ENCODE measurements around the gene CCDC180.

The CCDC180 gene

GRCh38 chr9:97307500-97308163 is at the start of gene CCDC180:
CCDC180 (plus strand) TSS chr9:97307659; CDS start chr9:97308064, 405 bp downstream.
- TF ChIP-seq GATA1 (IDR thresholded peaks at IDR 0.05; ENCODE audit: low read depth, low read length) (no peak), POLR2A (IDR thresholded peaks at IDR 0.05; ENCODE audit: low read length) (no peak)
- no peak for DNase-seq

- DNase-seq, result peak in 1 of 2 experiments; percentile 39
Measured at GRCh38 chr9:97259834-97260514, 47.5 kb upstream of the CCDC180 start.

GRCh38 chr9:97271292-97271691 is 36.2 kb upstream of the CCDC180 start:
- TF ChIP-seq POLR2A (IDR thresholded peaks at IDR 0.05; ENCODE audit: low read length) (no peak), GATA1 (IDR thresholded peaks at IDR 0.05; ENCODE audit: low read depth, low read length) (no peak)
- DNase-seq, result no peak

- TF ChIP-seq POLR2A (IDR thresholded peaks at IDR 0.05; ENCODE audit: low read length), result no peak
- no peak for TF ChIP-seq GATA1 (IDR thresholded peaks at IDR 0.05; ENCODE audit: low read depth, low read length)
- DNase-seq, result no peak
Measured at GRCh38 chr9:97272072-97272471, 35.4 kb upstream of the CCDC180 start.

- DNase-seq, result no peak
- TF ChIP-seq GATA1 (IDR thresholded peaks at IDR 0.05; ENCODE audit: low read depth, low read length) (no peak), POLR2A (IDR thresholded peaks at IDR 0.05; ENCODE audit: low read length) (no peak)
Measured at GRCh38 chr9:97276310-97276852, 31.1 kb upstream of the CCDC180 start.

GRCh38 chr9:97277953-97278352 is 29.5 kb upstream of the CCDC180 start:
- no peak for DNase-seq
- no peak for TF ChIP-seq POLR2A (IDR thresholded peaks at IDR 0.05; ENCODE audit: low read length)
- TF ChIP-seq GATA1 (IDR thresholded peaks at IDR 0.05; ENCODE audit: low read depth, low read length), result no peak

- DNase-seq, result peak; percentile 72 to 93
- TF ChIP-seq GATA1 (IDR thresholded peaks at IDR 0.05; ENCODE audit: low read depth, low read length), result no peak
- no peak for TF ChIP-seq POLR2A (IDR thresholded peaks at IDR 0.05; ENCODE audit: low read length)
Measured at GRCh38 chr9:97280755-97281330, 26.6 kb upstream of the CCDC180 start.

- no peak for DNase-seq
- TF ChIP-seq GATA1 (IDR thresholded peaks at IDR 0.05; ENCODE audit: low read depth, low read length) (no peak), POLR2A (IDR thresholded peaks at IDR 0.05; ENCODE audit: low read length) (no peak)
Measured at GRCh38 chr9:97283768-97284167, 23.7 kb upstream of the CCDC180 start.

- DNase-seq, result no peak
- no peak for TF ChIP-seq POLR2A (IDR thresholded peaks at IDR 0.05; ENCODE audit: low read length)
- TF ChIP-seq GATA1 (IDR thresholded peaks at IDR 0.05; ENCODE audit: low read depth, low read length), result no peak
Measured at GRCh38 chr9:97284798-97285197, 22.7 kb upstream of the CCDC180 start.

GRCh38 chr9:97292200-97292599 is 15.3 kb upstream of the CCDC180 start:
- no peak for DNase-seq
- TF ChIP-seq GATA1 (IDR thresholded peaks at IDR 0.05; ENCODE audit: low read depth, low read length) (no peak), POLR2A (IDR thresholded peaks at IDR 0.05; ENCODE audit: low read length) (no peak)

- no peak for DNase-seq
Measured at GRCh38 chr9:97293207-97293721, 14.2 kb upstream of the CCDC180 start.

GRCh38 chr9:97293818-97294217 is 13.6 kb upstream of the CCDC180 start:
- no peak for DNase-seq
- TF ChIP-seq GATA1 (IDR thresholded peaks at IDR 0.05; ENCODE audit: low read depth, low read length) (no peak), POLR2A (IDR thresholded peaks at IDR 0.05; ENCODE audit: low read length) (no peak)

More at GRCh38 chr9:97293207-97293721, 14.2 kb upstream of the CCDC180 start:
- TF ChIP-seq GATA1 (IDR thresholded peaks at IDR 0.05; ENCODE audit: low read depth, low read length), result no peak
- TF ChIP-seq POLR2A (IDR thresholded peaks at IDR 0.05; ENCODE audit: low read length), result no peak

GRCh38 chr9:97297889-97298288 is 9.6 kb upstream of the CCDC180 start:
- no peak for TF ChIP-seq POLR2A (IDR thresholded peaks at IDR 0.05; ENCODE audit: low read length)
- no peak for TF ChIP-seq GATA1 (IDR thresholded peaks at IDR 0.05; ENCODE audit: low read depth, low read length)
- peak; percentile 9 to 22 for DNase-seq

- no peak for TF ChIP-seq POLR2A (IDR thresholded peaks at IDR 0.05; ENCODE audit: low read length)
- no peak for TF ChIP-seq GATA1 (IDR thresholded peaks at IDR 0.05; ENCODE audit: low read depth, low read length)
- no peak for DNase-seq
Measured at GRCh38 chr9:97299809-97300414, 7.5 kb upstream of the CCDC180 start.

All from erythroblast (primary cell).